A549 (cell line): ENCODE measurements around the gene SRGAP3. TPM values are rescaled to one million over a fixed set of nuclear protein-coding genes. Genes with fewer than 3 reads are reported as not detected.

Experiments
- ATAC-seq, 2 experiments: fragments of 200-7000 bp in 1 of 2; fragments of >200 bp in 1 of 2; cut with Nextera tagmentation in 1 of 2; cut with Tn5 transposase in 1 of 2; 3 replicates each; pipeline versions ENCODE4 v1.8.0 to v1.9.1; 2018 to 2020; ENCODE audit warnings: mild to moderate bottlenecking in 1 of 2, moderate library complexity in 1 of 2
- CTCF ChIA-PET: fragments of 300-600 bp; sonication (Branson Sonifier 250); formaldehyde crosslinking; extraction: SDS; loops from one replicate; lab custom pipeline; 2021; ENCODE audit warnings: antibody characterized with exemption, inconsistent platforms; lab: Yijun Ruan, JAX
- POLR2A ChIA-PET: fragments of 350-600 bp; formaldehyde crosslinking; extraction: SDS; loops from one replicate; lab custom pipeline; 2021; ENCODE audit warnings: antibody characterized with exemption, inconsistent platforms; lab: Yijun Ruan, JAX
- DNase-seq, 2 experiments: peaks; one replicate each; pipeline versions ENCODE4 v3.0.0 to v3.0.0-alpha.2; 2011 to 2016; ENCODE audit warnings: low read depth in 1 of 2, low spot score in 1 of 2
- FAIRE-seq: peaks from 2 replicates; lab custom pipeline; 2011; peaks lifted over from hg19 to GRCh38; lab: Jason Lieb, UNC
- H3K27ac ChIP-seq, 2 experiments: fragments of >200 bp; sonication (Bioruptor Twin); formaldehyde crosslinking; 3 replicates each; pipeline ENCODE4 v1.5.1; 2016 to 2017
- H3K4me1 ChIP-seq: fragments of >200 bp; sonication (Bioruptor Twin); formaldehyde crosslinking; 3 replicates; pipeline ENCODE4 v1.6.1; 2016
- H3K4me2 ChIP-seq: fragments of >200 bp; sonication (Bioruptor Twin); formaldehyde crosslinking; 3 replicates; pipeline ENCODE4 v1.6.1; 2016
- H3K4me3 ChIP-seq: fragments of >200 bp; sonication (Bioruptor Twin); formaldehyde crosslinking; 3 replicates; pipeline ENCODE4 v1.5.1; 2016
- H3K9me3 ChIP-seq: fragments of >200 bp; sonication (Bioruptor Twin); formaldehyde crosslinking; 3 replicates; pipeline ENCODE4 v1.6.1; 2016
- BCL3 ChIP-seq: fragments of >200 bp; sonication (Bioruptor Twin); formaldehyde crosslinking; IDR thresholded peaks from 3 replicates; pipeline ENCODE4 v1.6.1; 2016
- BHLHE40 ChIP-seq: IDR thresholded peaks from 2 replicates; pipeline ENCODE4 v1.6.1; 2012; ENCODE audit warnings: low read depth, low read length, inconsistent platforms
- CEBPB ChIP-seq, 2 experiments: fragments of >200 bp in 1 of 2; sonication (Bioruptor Twin) in 1 of 2; formaldehyde crosslinking in 1 of 2; IDR thresholded peaks; 2 replicates each; pipeline ENCODE4 v1.6.1; 2012 to 2016
- CHD2 ChIP-seq: fragments of 150-350 bp; IDR thresholded peaks from 2 replicates; pipeline ENCODE4 v1.6.1; 2014; ENCODE audit warnings: low read length; ENCODE audit not compliant: partially characterized antibody
- CHD4 ChIP-seq: fragments of 200-600 bp; sonication (generic); IDR thresholded peaks from 2 replicates; pipeline ENCODE4 v1.6.1; 2016; ENCODE audit warnings: antibody characterized with exemption, mild to moderate bottlenecking, borderline replicate concordance
- E2F6 ChIP-seq: IDR thresholded peaks from 2 replicates; pipeline ENCODE4 v1.6.1; 2012; ENCODE audit warnings: low read depth, borderline replicate concordance
- EHF ChIP-seq: fragments of 250-450 bp; sonication (Bioruptor Pico); IDR thresholded peaks from 2 replicates; pipeline ENCODE4 v1.5.0; 2020; ENCODE audit warnings: mild to moderate bottlenecking
- EHMT2 ChIP-seq: fragments of 200-600 bp; sonication (generic); IDR thresholded peaks from 2 replicates; pipeline ENCODE4 v1.6.1; 2016; ENCODE audit warnings: antibody characterized with exemption, low read depth, mild to moderate bottlenecking, moderate library complexity
- EP300 ChIP-seq, 2 experiments: fragments of >200 bp; sonication (Bioruptor Twin); formaldehyde crosslinking; IDR thresholded peaks; 2 replicates in 1 of 2; 3 replicates in 1 of 2; pipeline ENCODE4 v1.6.1; 2016 to 2017
- HDAC2 ChIP-seq: fragments of 200-600 bp; sonication (generic); IDR thresholded peaks from 2 replicates; pipeline ENCODE4 v1.6.1; 2016
- HEYL ChIP-seq: fragments of 250-450 bp; sonication (Bioruptor Pico); IDR thresholded peaks from 2 replicates; pipeline ENCODE4 v1.8.0; 2021; ENCODE audit warnings: mild to moderate bottlenecking, moderate library complexity
- HOXB5 ChIP-seq: fragments of 250-450 bp; sonication (Bioruptor Pico); IDR thresholded peaks from 2 replicates; pipeline ENCODE4 v1.5.0; 2020; ENCODE audit warnings: mild to moderate bottlenecking, moderate library complexity
- JUNB ChIP-seq: fragments of >200 bp; sonication (Bioruptor Twin); formaldehyde crosslinking; IDR thresholded peaks from 2 replicates; pipeline ENCODE4 v1.6.1; 2016
- KDM1A ChIP-seq: fragments of 200-600 bp; sonication (generic); IDR thresholded peaks from 2 replicates; pipeline ENCODE4 v1.6.1; 2016; ENCODE audit warnings: low read depth, mild to moderate bottlenecking
- MYC ChIP-seq: IDR thresholded peaks from 2 replicates; pipeline ENCODE4 v1.6.1; 2012; ENCODE audit warnings: mild to moderate bottlenecking, inconsistent platforms, low read length, improper control_type of control experiment, borderline replicate concordance
- NFE2L2 ChIP-seq: fragments of 150-350 bp; conservative IDR thresholded peaks from 2 replicates; pipeline ENCODE4 v1.6.1; 2014; ENCODE audit warnings: low read length
- NPAS2 ChIP-seq: fragments of 250-450 bp; sonication (Bioruptor Pico); IDR thresholded peaks from 2 replicates; pipeline ENCODE4 v1.8.0; 2022; ENCODE audit warnings: mild to moderate bottlenecking, moderate library complexity, borderline replicate concordance
- POLR2A ChIP-seq: IDR thresholded peaks from 2 replicates; pipeline ENCODE4 v1.6.1; 2012; ENCODE audit warnings: mild to moderate bottlenecking, low read length
- POLR2AphosphoS2 ChIP-seq: conservative IDR thresholded peaks from 2 replicates; pipeline ENCODE4 v1.6.1; 2012; ENCODE audit warnings: low read length, improper control_type of control experiment, inconsistent platforms
- RAD21 ChIP-seq, 2 experiments: fragments of >200 bp in 1 of 2; sonication (Bioruptor Twin) in 1 of 2; formaldehyde crosslinking in 1 of 2; IDR thresholded peaks in 1 of 2; conservative IDR thresholded peaks in 1 of 2; 2 replicates in 1 of 2; 3 replicates in 1 of 2; pipeline ENCODE4 v1.6.1; 2012 to 2018; ENCODE audit warnings: inconsistent platforms in 1 of 2
- RARB ChIP-seq: fragments of 250-450 bp; sonication (Bioruptor Pico); IDR thresholded peaks from 2 replicates; pipeline ENCODE4 v1.8.0; 2021; ENCODE audit warnings: mild to moderate bottlenecking, moderate library complexity
- REST ChIP-seq: fragments of 200-600 bp; sonication (generic); IDR thresholded peaks from 2 replicates; pipeline ENCODE4 v1.6.1; 2016; ENCODE audit warnings: antibody characterized with exemption, mild to moderate bottlenecking, moderate library complexity
- RFX5 ChIP-seq: fragments of 450-650 bp; IDR thresholded peaks from 2 replicates; pipeline ENCODE4 v1.7.1; 2014; ENCODE audit warnings: antibody characterized with exemption, mild to moderate bottlenecking, moderate library complexity
- USF2 ChIP-seq: fragments of 450-650 bp; IDR thresholded peaks from 2 replicates; pipeline ENCODE4 v1.6.1; 2014; ENCODE audit warnings: antibody characterized with exemption
- ZC3H11A ChIP-seq: fragments of 450-650 bp; IDR thresholded peaks from 2 replicates; pipeline ENCODE4 v1.6.1; 2014; ENCODE audit warnings: antibody characterized with exemption, mild to moderate bottlenecking
- ZNF302 ChIP-seq: fragments of 250-450 bp; sonication (Bioruptor Pico); IDR thresholded peaks from 2 replicates; pipeline ENCODE4 v1.9.0; 2021; ENCODE audit warnings: inconsistent platforms, mild to moderate bottlenecking, moderate library complexity
- ZSCAN20 ChIP-seq: fragments of 250-450 bp; sonication (Bioruptor Pico); IDR thresholded peaks from 2 replicates; pipeline ENCODE4 v1.8.0; 2022; ENCODE audit warnings: mild to moderate bottlenecking, moderate library complexity
- WGBS: methylation state at CpG from one replicate; pipeline ENCODE4 v1.1.6; 2017; ENCODE audit errors: missing lambda C conversion rate; 5-methylcytosine and 5-hydroxymethylcytosine counted together
- polyA plus RNA-seq, 4 experiments: library from polyadenylated mRNA; depleted of rRNA in 3 of 4; stranded (reverse); fragments of >200 nt; fragmentation: RNase III in 1 of 4; extraction: RNeasy Plus Mini Kit Qiagen cat#74134 plus additional on column Dnase treatment in 1 of 4; gene quantifications; 2 replicates in 3 of 4; 3 replicates in 1 of 4; pipeline ENCODE4 v1.2.3, GENCODE V29; 2011 to 2017

The SRGAP3 gene
- polyA plus RNA-seq, 2 of the 4 experiments (the other 2 are of a cell fraction), result 1.6 to 2.5 TPM

GRCh38 chr3:9119331-9119730 lies 130.1 kb downstream of the SRGAP3 start:
- no peak for ATAC-seq
- TF ChIP-seq EP300 (IDR thresholded peaks at IDR 0.05), result no peak
- no peak for TF ChIP-seq EHF (CRISPR knock-in tag)
- no peak for TF ChIP-seq HEYL (CRISPR knock-in tag)
- TF ChIP-seq JUNB, result no peak
- no peak for TF ChIP-seq POLR2A
- TF ChIP-seq BHLHE40, result no peak
- TF ChIP-seq RARB (CRISPR knock-in tag), result no peak
- no peak for TF ChIP-seq RAD21 (conservative IDR thresholded peaks at IDR 0.05 in 1 of 2, IDR thresholded peaks at IDR 0.05 in 1 of 2)
- TF ChIP-seq EHMT2, result no peak
- no peak for TF ChIP-seq ZC3H11A
- no peak for TF ChIP-seq REST
- TF ChIP-seq POLR2AphosphoS2, result no peak
- no peak for TF ChIP-seq ZNF302
- no peak for TF ChIP-seq CEBPB (IDR thresholded peaks at IDR 0.05)
- no peak for TF ChIP-seq HOXB5 (CRISPR knock-in tag)
- no peak for TF ChIP-seq E2F6
- TF ChIP-seq CHD4, result no peak
- TF ChIP-seq KDM1A, result no peak
- no peak for TF ChIP-seq HDAC2
- TF ChIP-seq, all 56 proteins: peak for 0
- ChIA-PET CTCF (interaction anchor here (1.2 to 1.6 kb wide), 3 partner anchors 8 to 52 kb away, joined by 3 to 4 read pairs (median 4); no protein-coding TSS in a partner anchor), POLR2A (no interaction called here)
- H3K4me3 ChIP-seq, result no peak overlapping the region
- no peak overlapping the region for H3K27ac ChIP-seq
- DNase-seq (no peak), FAIRE-seq (no peak)
- H3K9me3 ChIP-seq, result no peaks in the 10 kb centered on the region
- H3K4me1 ChIP-seq, result no peaks in the 10 kb centered on the region
- 57% methylated on average over 4 of the region's 4 CpGs for WGBS
- H3K4me2 ChIP-seq, result no peak overlapping the region

- Histone ChIP-seq H3K4me2 (no peak overlapping the region), H3K4me3 (no peak overlapping the region), H3K27ac (no peak overlapping the region), H3K9me3 (no peaks in the 10 kb centered on the region), H3K4me1 (no peaks in the 10 kb centered on the region)
- CTCF ChIA-PET, result interaction anchor here (1.4 kb wide), 1 partner anchor 14 kb away, joined by 4 read pairs; no protein-coding TSS in a partner anchor
- 81% methylated on average over 2 of the region's 2 CpGs for WGBS
- no peak for TF ChIP-seq ZSCAN20 (CRISPR knock-in tag)
- no peak for TF ChIP-seq RFX5
- no peak for TF ChIP-seq CHD2
- no peak for TF ChIP-seq USF2
- TF ChIP-seq NPAS2 (CRISPR knock-in tag), result no peak
- no peak for TF ChIP-seq ZC3H11A
- TF ChIP-seq CHD4, result no peak
- no peak for TF ChIP-seq MYC
- TF ChIP-seq BCL3, result no peak
- TF ChIP-seq NFE2L2, result no peak
- no peak for FAIRE-seq
- POLR2A ChIA-PET, result no interaction called here
- ATAC-seq, result no peak
- DNase-seq, result no peak
Measured at GRCh38 chr3:9118222-9118621, 131.2 kb downstream of the SRGAP3 start.
